ENCODE data around the gene USP10.

USP10 gene

GRCh38 chr16:84709609-84710008 is 9.8 kb downstream of the USP10 start:
- DNase-seq (ENCODE audit: low spot score): no peak
- in situ Hi-C loops (cut with MboI; ENCODE audit: low pct_unique_long_range_greater_than_20kb, low sequenced_read_pairs, unreplicated experiment): no loop called here
- TF ChIP-seq, protein P1, sequence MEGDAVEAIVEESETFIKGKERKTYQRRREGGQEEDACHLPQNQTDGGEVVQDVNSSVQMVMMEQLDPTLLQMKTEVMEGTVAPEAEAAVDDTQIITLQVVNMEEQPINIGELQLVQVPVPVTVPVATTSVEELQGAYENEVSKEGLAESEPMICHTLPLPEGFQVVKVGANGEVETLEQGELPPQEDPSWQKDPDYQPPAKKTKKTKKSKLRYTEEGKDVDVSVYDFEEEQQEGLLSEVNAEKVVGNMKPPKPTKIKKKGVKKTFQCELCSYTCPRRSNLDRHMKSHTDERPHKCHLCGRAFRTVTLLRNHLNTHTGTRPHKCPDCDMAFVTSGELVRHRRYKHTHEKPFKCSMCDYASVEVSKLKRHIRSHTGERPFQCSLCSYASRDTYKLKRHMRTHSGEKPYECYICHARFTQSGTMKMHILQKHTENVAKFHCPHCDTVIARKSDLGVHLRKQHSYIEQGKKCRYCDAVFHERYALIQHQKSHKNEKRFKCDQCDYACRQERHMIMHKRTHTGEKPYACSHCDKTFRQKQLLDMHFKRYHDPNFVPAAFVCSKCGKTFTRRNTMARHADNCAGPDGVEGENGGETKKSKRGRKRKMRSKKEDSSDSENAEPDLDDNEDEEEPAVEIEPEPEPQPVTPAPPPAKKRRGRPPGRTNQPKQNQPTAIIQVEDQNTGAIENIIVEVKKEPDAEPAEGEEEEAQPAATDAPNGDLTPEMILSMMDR (IDR thresholded peaks at IDR 0.05; ENCODE audit: extremely low read depth, insufficient read depth, missing control alignments): no peak

- TF ChIP-seq, protein P1 (IDR thresholded peaks at IDR 0.05; ENCODE audit: extremely low read depth, insufficient read depth, missing control alignments): no peak
- DNase-seq (ENCODE audit: low spot score): no peak
- in situ Hi-C loops (cut with MboI; ENCODE audit: low pct_unique_long_range_greater_than_20kb, low sequenced_read_pairs, unreplicated experiment): no loop called here
Measured at GRCh38 chr16:84710686-84711085, 10.9 kb downstream of the USP10 start.

GRCh38 chr16:84712138-84712671 is 12.4 kb downstream of the USP10 start:
- in situ Hi-C loops (cut with MboI; ENCODE audit: low pct_unique_long_range_greater_than_20kb, low sequenced_read_pairs, unreplicated experiment): no loop called here
- no peak for DNase-seq (ENCODE audit: low spot score)
- TF ChIP-seq, protein P1 (IDR thresholded peaks at IDR 0.05; ENCODE audit: extremely low read depth, insufficient read depth, missing control alignments): no peak

DNA sequence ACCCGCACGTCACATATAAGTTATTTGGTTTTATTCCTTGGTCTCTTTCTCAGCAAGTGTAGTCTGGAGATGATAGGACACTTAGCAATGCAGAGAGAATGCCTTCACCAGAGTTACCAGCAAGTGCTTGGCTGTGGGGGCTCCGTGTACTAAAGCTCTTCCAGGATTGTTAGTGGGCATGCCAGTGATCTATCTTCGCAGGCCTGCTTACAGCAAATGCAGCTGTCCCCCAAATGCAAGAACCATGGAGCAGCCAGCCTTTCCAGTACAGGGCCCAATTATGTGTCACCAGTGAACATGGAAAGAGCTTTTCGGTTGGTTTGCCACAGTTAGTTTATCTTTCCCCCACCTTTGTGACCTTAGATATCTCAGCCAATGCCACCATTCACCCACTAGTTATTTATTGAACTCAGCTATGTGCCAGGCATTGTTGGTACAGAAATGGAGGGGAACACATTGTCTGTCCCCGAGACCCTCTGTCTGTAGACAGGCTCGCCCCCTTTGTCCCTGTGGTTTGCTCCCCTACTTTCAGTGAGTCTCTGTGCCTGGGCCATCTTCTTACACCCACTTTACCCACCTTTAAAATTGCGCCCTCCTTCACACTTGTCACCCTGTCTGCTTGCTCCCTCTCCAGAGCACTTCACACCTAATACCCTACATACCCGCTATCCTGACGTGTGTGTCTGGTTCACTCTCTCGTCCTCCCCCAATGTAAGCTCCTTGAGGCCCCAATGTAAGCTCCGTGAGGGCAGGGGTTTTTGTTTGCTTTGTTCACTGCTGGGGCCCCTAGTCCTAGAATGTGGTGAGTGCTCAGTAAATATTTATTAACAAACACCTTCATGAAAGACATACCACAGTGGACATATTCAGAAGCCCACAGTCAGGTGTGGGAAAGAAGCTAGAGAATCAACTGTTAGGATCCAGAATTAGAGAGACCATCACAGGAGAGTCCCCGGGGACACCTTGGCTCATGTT is 13.3 kb downstream of the USP10 start:
- no peak for DNase-seq (ENCODE audit: low spot score)
- in situ Hi-C loops (cut with MboI; ENCODE audit: low pct_unique_long_range_greater_than_20kb, low sequenced_read_pairs, unreplicated experiment): no loop called here
- TF ChIP-seq, protein P1 (IDR thresholded peaks at IDR 0.05; ENCODE audit: extremely low read depth, insufficient read depth, missing control alignments): no peak

GRCh38 chr16:84714028-84714427 is 14.2 kb downstream of the USP10 start:
- in situ Hi-C loops (cut with MboI; ENCODE audit: low pct_unique_long_range_greater_than_20kb, low sequenced_read_pairs, unreplicated experiment): no loop called here
- TF ChIP-seq, protein P1 (IDR thresholded peaks at IDR 0.05; ENCODE audit: extremely low read depth, insufficient read depth, missing control alignments): no peak
- DNase-seq (ENCODE audit: low spot score): no peak

GRCh38 chr16:84715424-84715823 is 15.6 kb downstream of the USP10 start:
- DNase-seq (ENCODE audit: low spot score): no peak
- in situ Hi-C loops (cut with MboI; ENCODE audit: low pct_unique_long_range_greater_than_20kb, low sequenced_read_pairs, unreplicated experiment): no loop called here

More at GRCh38 chr16:84715424-84715823, 15.6 kb downstream of the USP10 start:
- TF ChIP-seq, protein P1 (IDR thresholded peaks at IDR 0.05; ENCODE audit: extremely low read depth, insufficient read depth, missing control alignments): no peak

Data from GM13977 (cell line).